Activated CD4-positive, CD25-positive, alpha-beta regulatory T cell treated with anti-CD3 and anti-CD28 coated beads, Interleukin-2, amount 50 U/mL, for 24 hours (primary cell): ENCODE results near the gene XPO6.

Experiments
- ATAC-seq, 2 donors: fragments of 150-1000 bp; cut with Tn5 transposase; one replicate each; pipeline ENCODE4 v1.10.0; 2021; ENCODE audit warnings: mild to moderate bottlenecking in 1 of 2, moderate library complexity in 1 of 2

XPO6 gene

GRCh38 chr16:28058839-28059589 lies 152.8 kb downstream of the XPO6 start:
- no peak for ATAC-seq

DNA sequence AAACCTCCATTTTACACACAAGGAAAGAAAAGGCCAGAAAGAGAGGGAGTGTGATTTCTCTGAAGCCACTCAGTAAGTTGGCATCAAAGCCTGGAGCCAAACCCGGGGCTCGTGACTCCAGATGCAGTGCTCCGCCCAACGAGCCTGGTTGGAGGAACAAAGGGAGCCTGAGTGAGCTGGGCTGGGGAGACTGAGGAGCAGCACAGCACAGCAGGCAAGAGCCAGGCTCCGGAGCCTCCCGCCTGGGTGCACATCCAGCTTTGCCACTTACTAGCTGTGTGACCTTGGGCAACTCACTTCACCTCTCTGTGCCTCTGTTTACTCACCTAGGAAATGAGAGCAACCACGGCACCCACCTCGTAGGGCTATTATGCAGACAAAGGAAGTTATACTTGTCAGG lies 153.8 kb downstream of the XPO6 start:
- no peak for ATAC-seq

DNA sequence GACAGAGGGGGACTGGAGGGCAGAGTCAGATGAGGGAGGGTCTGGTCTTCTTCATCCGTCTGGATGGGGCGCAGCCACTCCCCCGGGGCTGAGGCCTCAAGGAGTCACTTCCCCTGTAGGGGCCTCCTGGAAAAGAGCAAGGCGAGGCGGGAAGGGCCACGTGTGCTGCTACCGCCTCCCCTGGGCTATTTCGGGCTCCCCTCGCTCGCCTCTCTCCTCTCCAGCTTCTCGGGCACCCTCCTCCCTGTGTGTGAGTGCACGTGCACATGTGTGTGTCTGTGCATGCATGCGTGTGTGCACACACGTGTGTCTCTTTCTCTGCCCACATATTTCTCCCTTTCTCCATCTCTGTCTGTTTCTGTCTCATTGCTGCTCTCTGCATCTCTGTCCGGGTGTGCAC lies 158.3 kb downstream of the XPO6 start:
- ATAC-seq, result no peak

DNA sequence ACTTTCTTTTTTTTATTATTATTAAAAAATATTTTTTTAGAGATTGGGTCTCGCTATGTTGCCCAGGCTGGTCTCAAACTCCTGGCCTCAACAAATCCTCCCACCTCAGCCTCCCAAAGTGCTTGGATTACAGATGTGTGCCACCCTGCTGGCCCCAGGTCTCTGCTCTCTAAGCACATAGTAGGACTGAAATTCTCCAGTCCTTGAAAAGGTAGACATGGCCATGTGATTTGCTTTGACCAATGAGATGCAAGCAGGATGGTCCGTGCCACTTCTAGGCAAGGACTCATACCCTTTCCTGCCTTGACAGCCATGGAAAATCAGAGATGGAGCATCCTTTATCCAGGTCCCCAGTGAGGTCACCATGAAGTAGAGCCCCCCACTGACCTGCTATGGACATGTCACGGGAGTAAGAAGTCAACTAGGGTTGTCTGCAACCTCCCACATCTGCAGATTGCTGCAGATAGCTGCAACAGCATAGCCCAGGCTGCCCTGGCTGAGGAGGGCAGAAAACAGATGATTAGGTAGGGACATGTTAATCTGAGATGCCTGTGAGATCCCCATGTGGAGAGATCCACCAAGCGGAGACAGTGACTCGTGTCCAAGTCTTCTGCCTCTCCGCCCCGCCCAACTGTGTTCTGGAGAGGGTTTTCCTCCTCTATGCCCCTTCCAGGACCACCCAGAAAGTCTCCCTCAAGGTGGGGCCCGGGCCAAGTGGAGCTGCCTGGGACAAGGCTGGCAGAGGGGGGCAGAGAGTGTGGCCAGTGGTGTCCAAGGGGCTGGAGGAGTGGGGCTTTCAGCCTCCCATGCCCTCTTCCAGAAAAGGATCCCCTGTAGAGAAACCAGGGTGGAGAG lies 159.3 kb downstream of the XPO6 start:
- ATAC-seq, result no peak

DNA sequence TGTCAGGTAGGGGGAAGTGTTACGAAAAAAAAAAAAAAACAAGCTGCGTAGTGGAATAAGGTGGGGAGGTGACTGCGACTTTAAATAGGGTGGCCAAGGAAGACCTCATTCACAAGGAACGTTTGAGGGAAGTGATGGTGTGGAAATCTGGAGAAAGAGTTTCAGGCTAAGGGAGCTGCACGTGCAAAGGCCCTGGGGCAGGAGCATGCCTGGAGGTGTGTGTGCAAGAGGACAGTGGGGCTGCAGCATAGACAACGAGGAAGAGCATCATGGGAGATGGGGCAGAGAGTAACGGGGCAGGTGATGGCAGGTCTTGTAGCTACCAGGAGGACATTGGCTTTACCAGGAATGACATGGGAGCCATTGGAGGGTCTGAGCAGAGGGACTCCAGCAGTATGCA lies 160.3 kb downstream of the XPO6 start:
- no peak for ATAC-seq
